ENCODE measurements around the gene BTBD2.

The BTBD2 gene

GRCh38 chr19:1935484-1936208 lies 79.9 kb downstream of the BTBD2 start:
- H3K79me2 ChIP-seq = no peaks in the 10 kb centered on the region
- H3K27ac ChIP-seq = no peak overlapping the region
- no peaks in the 10 kb centered on the region for H3K9me3 ChIP-seq (ENCODE audit: control insufficient read depth, low read length)
- no peak overlapping the region for H3K4me2 ChIP-seq (ENCODE audit: low read length)
- H3K4me3 ChIP-seq (ENCODE audit: low read depth, low read length) = no peak overlapping the region
- peaks cover 10% of the 10 kb centered on the region for H3K4me1 ChIP-seq
- no peak for TF ChIP-seq CTCF (IDR thresholded peaks at IDR 0.05)
- H3K9ac ChIP-seq = no peak overlapping the region
- H3K27me3 ChIP-seq (ENCODE audit: control insufficient read depth, insufficient read depth, low read length) = no peaks in the 10 kb centered on the region
- H3K36me3 ChIP-seq (ENCODE audit: control insufficient read depth, insufficient read depth, low read length) = no peaks in the 10 kb centered on the region
- peak overlapping the region; percentile 64 for H2AFZ ChIP-seq
